Naive B cell (primary cell): ENCODE data around the gene WARS2. TPM values are rescaled to one million over a fixed set of nuclear protein-coding genes. Genes with fewer than 3 reads are reported as not detected.

ENCODE experiments used
- ATAC-seq, 2 donors: fragments of 150-1000 bp; cut with Tn5 transposase; 2 replicates each; pipeline ENCODE4 v1.10.0; 2021; ENCODE audit warnings: low read depth in 2 of 2, mild to moderate bottlenecking in 2 of 2, moderate library complexity in 2 of 2
- DNase-seq: peaks from one replicate; pipeline ENCODE4 v3.0.0; 2022
- H3K27ac Mint-ChIP-seq, 6 donors: one replicate each; pipeline ENCODE4 v1.8.0; 2020 to 2022; ENCODE audit warnings: mild to moderate bottlenecking in 6 of 6, mixed read lengths in 6 of 6, moderate library complexity in 5 of 6, inconsistent platforms in 2 of 6
- H3K27me3 Mint-ChIP-seq, 3 donors: one replicate each; pipeline ENCODE4 v1.8.0; 2021 to 2022; ENCODE audit warnings: mixed read lengths in 3 of 3, mild to moderate bottlenecking in 1 of 3
- H3K36me3 Mint-ChIP-seq, 2 donors: one replicate each; pipeline ENCODE4 v1.8.0; 2020 to 2022; ENCODE audit warnings: mixed read lengths in 2 of 2, inconsistent platforms in 1 of 2, mild to moderate bottlenecking in 1 of 2
- H3K4me1 Mint-ChIP-seq, 3 donors: one replicate each; pipeline ENCODE4 v1.8.0; 2020 to 2022; ENCODE audit warnings: mixed read lengths in 3 of 3, inconsistent platforms in 1 of 3, mild to moderate bottlenecking in 1 of 3, moderate library complexity in 1 of 3
- H3K4me3 Mint-ChIP-seq, 8 donors: one replicate each; pipeline ENCODE4 v1.8.0; 2020 to 2022; ENCODE audit warnings: mild to moderate bottlenecking in 8 of 8, mixed read lengths in 8 of 8, moderate library complexity in 8 of 8, inconsistent platforms in 2 of 8
- H3K9me3 Mint-ChIP-seq, 7 donors: one replicate each; pipeline ENCODE4 v1.8.0; 2020 to 2022; ENCODE audit warnings: mixed read lengths in 7 of 7, mild to moderate bottlenecking in 5 of 7, inconsistent platforms in 2 of 7, moderate library complexity in 1 of 7
- polyA plus RNA-seq, 6 donors: library from polyadenylated mRNA; unstranded; fragments of 300-500 nt; fragmentation: Illumina TruSeq; gene quantifications; one replicate each; pipeline ENCODE4 v1.2.3, GENCODE V29; 2021; ENCODE audit warnings: low read depth in 6 of 6

The WARS2 gene
- polyA plus RNA-seq, 6 donors from 2014 or later = 6.2 to 21.3 (median 19.1) TPM

GRCh38 chr1:119006406-119007279, 133.8 kb downstream of the WARS2 start:
- peaks cover 0 to 28% (median 4%) of the 10 kb centered on the region in 7 donors for H3K9me3 Mint-ChIP-seq
- peaks cover 0 to 18% of the 10 kb centered on the region in 2 donors for H3K36me3 Mint-ChIP-seq
- no peak for DNase-seq
- H3K4me1 Mint-ChIP-seq = peaks cover 8 to 22% (median 19%) of the 10 kb centered on the region in 3 donors
- peaks cover 74 to 78% (median 78%) of the 10 kb centered on the region in 3 donors for H3K27me3 Mint-ChIP-seq
- peak overlapping the region in 4 of 8 donors; percentile 19 to 79 (median 62) for H3K4me3 Mint-ChIP-seq
- no peak for ATAC-seq
- H3K27ac Mint-ChIP-seq = peak overlapping the region in 2 of 6 donors; percentile 53 to 83

- peak overlapping the region in 3 of 8 donors; percentile 17 to 63 (median 61) for H3K4me3 Mint-ChIP-seq
- peaks cover 0 to 18% of the 10 kb centered on the region in 2 donors for H3K36me3 Mint-ChIP-seq
- no peak for DNase-seq
- peak overlapping the region in 2 of 6 donors; percentile 47 to 53 for H3K27ac Mint-ChIP-seq
- no peak for ATAC-seq
- peaks cover 0 to 25% (median 4%) of the 10 kb centered on the region in 7 donors for H3K9me3 Mint-ChIP-seq
- peaks cover 74 to 80% (median 79%) of the 10 kb centered on the region in 3 donors for H3K27me3 Mint-ChIP-seq
- H3K4me1 Mint-ChIP-seq = peaks cover 8 to 23% (median 21%) of the 10 kb centered on the region in 3 donors
Observed at GRCh38 chr1:119005724-119006405, 134.6 kb downstream of the WARS2 start.

DNA sequence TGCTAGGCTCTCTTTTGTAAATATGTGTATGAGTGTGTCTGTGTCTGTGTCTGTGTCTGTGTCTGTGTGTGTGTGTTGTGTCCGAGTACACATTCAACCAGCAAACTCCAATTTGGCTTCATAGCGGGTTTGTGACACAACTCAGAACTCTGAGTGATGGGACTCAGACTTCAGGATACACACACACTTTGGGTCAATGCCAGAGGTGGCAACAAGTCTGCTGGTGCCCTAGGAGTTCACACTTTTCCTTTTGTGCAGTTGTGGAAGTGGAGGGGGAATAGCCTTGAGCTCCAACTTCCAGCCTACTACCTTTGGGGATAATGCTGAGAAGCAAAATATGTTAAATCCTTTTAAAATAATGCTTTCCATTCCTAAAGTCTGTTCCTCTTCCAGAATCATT, 135.7 kb downstream of the WARS2 start:
- Mint-ChIP-seq H3K4me3 (peak overlapping the region in 1 of 8 donors; percentile 51), H3K4me1 (peaks cover 13 to 31% (median 29%) of the 10 kb centered on the region in 3 donors), H3K36me3 (peaks cover 0 to 18% of the 10 kb centered on the region in 2 donors), H3K27ac (no peak overlapping the region), H3K9me3 (peaks cover 0 to 24% (median 4%) of the 10 kb centered on the region in 7 donors), H3K27me3 (peaks cover 73 to 86% (median 84%) of the 10 kb centered on the region in 3 donors)
- DNase-seq (no peak), ATAC-seq (no peak)

GRCh38 chr1:119004129-119004527, 136.3 kb downstream of the WARS2 start:
- peaks cover 0 to 16% of the 10 kb centered on the region in 2 donors for H3K36me3 Mint-ChIP-seq
- no peak for ATAC-seq
- peaks cover 3 to 25% (median 4%) of the 10 kb centered on the region in 7 donors for H3K9me3 Mint-ChIP-seq
- H3K27me3 Mint-ChIP-seq = peaks cover 73 to 86% (median 84%) of the 10 kb centered on the region in 3 donors
- H3K4me3 Mint-ChIP-seq = no peak overlapping the region
- H3K4me1 Mint-ChIP-seq = peaks cover 18 to 36% (median 34%) of the 10 kb centered on the region in 3 donors
- no peak for DNase-seq
- H3K27ac Mint-ChIP-seq = no peak overlapping the region

DNA sequence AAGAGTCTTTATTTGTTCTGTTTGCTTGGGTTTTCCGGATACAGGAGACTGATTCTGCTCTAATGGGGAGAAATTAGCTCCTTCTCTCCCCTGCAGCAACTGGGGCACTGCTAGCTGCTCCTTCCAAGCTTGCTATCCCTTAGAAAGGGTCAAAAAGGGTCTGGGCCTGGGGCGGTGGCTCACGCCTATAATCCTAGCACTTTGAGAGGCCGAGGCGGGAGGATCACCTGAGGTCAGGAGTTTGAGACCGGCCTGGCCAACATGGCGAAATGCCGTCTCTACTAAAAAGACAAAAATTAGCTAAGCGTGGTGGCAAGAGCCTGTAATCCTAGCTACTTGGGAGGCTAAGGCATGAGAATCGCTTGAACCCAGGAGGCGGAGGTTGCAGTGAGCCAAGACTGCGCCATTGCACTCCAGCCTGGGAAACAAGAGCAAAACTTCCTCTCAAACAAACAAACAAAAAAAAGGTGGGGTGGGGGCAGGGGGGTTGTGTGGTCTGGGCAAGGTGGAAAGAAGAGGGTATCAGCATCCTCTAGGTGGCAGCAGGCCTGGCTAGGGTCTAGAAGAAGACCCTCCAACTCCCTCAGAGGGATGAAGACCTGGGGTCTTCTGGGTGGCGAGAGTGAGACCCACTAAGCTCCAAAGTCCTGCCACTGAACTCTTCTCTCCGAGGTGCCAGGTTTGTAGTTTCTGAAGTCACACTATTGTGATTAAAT, 136.9 kb downstream of the WARS2 start:
- no peak for ATAC-seq
- Mint-ChIP-seq H3K9me3 (peaks cover 3 to 25% (median 4%) of the 10 kb centered on the region in 7 donors), H3K4me1 (peaks cover 13 to 32% (median 31%) of the 10 kb centered on the region in 3 donors), H3K4me3 (peak overlapping the region in 1 of 8 donors; percentile 2), H3K27me3 (peaks cover 72 to 86% (median 84%) of the 10 kb centered on the region in 3 donors), H3K36me3 (peaks cover 0 to 16% of the 10 kb centered on the region in 2 donors), H3K27ac (no peak overlapping the region)
- no peak for DNase-seq

- Mint-ChIP-seq H3K4me1 (peaks cover 10 to 27% (median 26%) of the 10 kb centered on the region in 3 donors), H3K4me3 (peak overlapping the region in 4 of 8 donors; percentile 2 to 45 (median 36)), H3K27me3 (peaks cover 76 to 93% (median 90%) of the 10 kb centered on the region in 3 donors), H3K27ac (peak overlapping the region in 3 of 6 donors; percentile 21 to 78 (median 77)), H3K36me3 (peaks cover 7 to 20% of the 10 kb centered on the region in 2 donors), H3K9me3 (peaks cover 3 to 32% (median 6%) of the 10 kb centered on the region in 7 donors)
- ATAC-seq (no peak), DNase-seq (no peak)
Observed at GRCh38 chr1:119002028-119002686, 138.3 kb downstream of the WARS2 start.

GRCh38 chr1:119001181-119002027, 139.0 kb downstream of the WARS2 start:
- peaks cover 10 to 25% (median 23%) of the 10 kb centered on the region in 3 donors for H3K4me1 Mint-ChIP-seq
- H3K27ac Mint-ChIP-seq = peak overlapping the region in 2 of 6 donors; percentile 77 to 78
- peak overlapping the region in 1 of 8 donors; percentile 36 for H3K4me3 Mint-ChIP-seq
- ATAC-seq (no peak), DNase-seq (no peak)
- peaks cover 7 to 20% of the 10 kb centered on the region in 2 donors for H3K36me3 Mint-ChIP-seq
- peaks cover 81 to 97% (median 93%) of the 10 kb centered on the region in 3 donors for H3K27me3 Mint-ChIP-seq
- H3K9me3 Mint-ChIP-seq = peaks cover 3 to 32% (median 6%) of the 10 kb centered on the region in 7 donors

GRCh38 chr1:119000371-119001180, 139.9 kb downstream of the WARS2 start:
- Mint-ChIP-seq H3K4me3 (peak overlapping the region in 2 of 8 donors; percentile 41 to 55), H3K27ac (peak overlapping the region in 2 of 6 donors; percentile 37 to 63)
- ATAC-seq = no peak

DNA sequence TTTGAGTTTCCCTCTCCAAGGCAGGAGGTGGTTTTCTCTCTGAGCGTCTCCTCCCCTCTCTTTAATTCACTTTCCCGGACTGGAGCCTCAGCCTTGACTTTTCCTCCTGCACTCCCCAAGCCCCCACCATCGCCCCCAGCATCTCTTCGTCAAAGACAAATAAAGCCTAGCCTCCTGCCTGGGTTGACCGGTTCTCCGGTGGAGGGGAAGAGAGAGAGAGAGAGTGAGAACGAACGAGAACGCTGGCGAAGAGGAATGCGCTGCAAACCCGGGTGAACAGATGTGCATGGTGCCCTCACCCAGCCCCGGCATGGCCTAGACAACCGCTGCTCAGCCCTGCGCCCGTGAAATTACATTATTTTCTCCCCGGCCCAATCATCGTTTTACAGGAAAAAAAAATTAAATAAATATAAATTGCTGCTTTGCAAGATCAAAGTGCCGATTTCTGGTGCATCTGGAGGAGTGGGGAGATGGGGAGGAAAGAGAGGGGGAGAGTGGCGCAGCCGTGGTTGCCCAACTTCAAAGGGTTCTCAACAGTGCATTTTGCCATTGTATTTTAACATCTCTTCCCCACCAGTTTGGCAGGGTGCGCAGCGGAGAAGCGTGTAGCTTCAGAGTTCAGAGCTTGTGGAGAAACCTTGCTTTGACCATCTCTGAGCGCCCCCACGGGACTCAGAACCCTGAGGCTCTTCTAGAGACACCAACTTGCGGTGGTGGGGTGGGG, 140.9 kb downstream of the WARS2 start:
- Mint-ChIP-seq H3K27ac (peak overlapping the region in 2 of 6 donors; percentile 9 to 84), H3K9me3 (peaks cover 0 to 27% (median 6%) of the 10 kb centered on the region in 7 donors), H3K4me1 (peaks cover 10 to 23% (median 21%) of the 10 kb centered on the region in 3 donors), H3K36me3 (peaks cover 7 to 13% of the 10 kb centered on the region in 2 donors), H3K4me3 (peak overlapping the region in 2 of 8 donors; percentile 41 to 77), H3K27me3 (peaks cover 75 to 95% (median 95%) of the 10 kb centered on the region in 3 donors)
- ATAC-seq (no peak), DNase-seq (no peak)

More at GRCh38 chr1:119000371-119001180, 139.9 kb downstream of the WARS2 start:
- DNase-seq = no peak
- H3K4me1 Mint-ChIP-seq = peaks cover 10 to 23% (median 21%) of the 10 kb centered on the region in 3 donors
- peaks cover 7 to 15% of the 10 kb centered on the region in 2 donors for H3K36me3 Mint-ChIP-seq
- H3K9me3 Mint-ChIP-seq = peaks cover 0 to 28% (median 6%) of the 10 kb centered on the region in 7 donors
- peaks cover 78 to 95% (median 93%) of the 10 kb centered on the region in 3 donors for H3K27me3 Mint-ChIP-seq

- ATAC-seq (no peak), DNase-seq (no peak)
- H3K27me3 Mint-ChIP-seq = peaks cover 75 to 95% (median 94%) of the 10 kb centered on the region in 3 donors
- H3K36me3 Mint-ChIP-seq = peaks cover 7 to 21% of the 10 kb centered on the region in 2 donors
- H3K27ac Mint-ChIP-seq = peak overlapping the region in 1 of 6 donors; percentile 48
- peak overlapping the region in 1 of 8 donors; percentile 57 for H3K4me3 Mint-ChIP-seq
- peaks cover 10 to 21% (median 21%) of the 10 kb centered on the region in 3 donors for H3K4me1 Mint-ChIP-seq
- peaks cover 2 to 30% (median 7%) of the 10 kb centered on the region in 7 donors for H3K9me3 Mint-ChIP-seq
Observed at GRCh38 chr1:118998171-118998570, 142.3 kb downstream of the WARS2 start.
